ENCODE data around the gene ZNF705A.
"Not testable (repeated sequence)": the region's sequence is repeated elsewhere in the genome, so short reads cannot be mapped to it uniquely, and the experiment has no call there.

ZNF705A gene

GRCh38 chr12:8188088-8188487, 31.3 kb downstream of the ZNF705A start:
- not testable (repeated sequence) for DNase-seq

GRCh38 chr12:8197685-8198308, 41.0 kb downstream of the ZNF705A start:
- not testable (repeated sequence) for DNase-seq

GRCh38 chr12:8218711-8219382, 62.0 kb downstream of the ZNF705A start:
- DNase-seq, result not testable (repeated sequence)

- DNase-seq, result not testable (repeated sequence)
Measured at GRCh38 chr12:8221375-8221774, 64.6 kb downstream of the ZNF705A start.

GRCh38 chr12:8221844-8222243, 65.0 kb downstream of the ZNF705A start:
- DNase-seq, result not testable (repeated sequence)

GRCh38 chr12:8222303-8222702, 65.5 kb downstream of the ZNF705A start:
- DNase-seq, result not testable (repeated sequence)

GRCh38 chr12:8223646-8224045, 66.8 kb downstream of the ZNF705A start:
- DNase-seq, result not testable (repeated sequence)

GRCh38 chr12:8224782-8225181, 68.0 kb downstream of the ZNF705A start:
- not testable (repeated sequence) for DNase-seq

GRCh38 chr12:8226355-8226754, 69.5 kb downstream of the ZNF705A start:
- no peak for DNase-seq

GRCh38 chr12:8226992-8227731, 70.3 kb downstream of the ZNF705A start, which contains the start of gene FAM90A1:
TSS of gene FAM90A1 (minus strand) at chr12:8227618. CDS start at chr12:8224832, 2,786 bp downstream.
- DNase-seq, result not testable (repeated sequence)

GRCh38 chr12:8227732-8228077, 70.9 kb downstream of the ZNF705A start:
- DNase-seq, result not testable (repeated sequence)

- DNase-seq, result not testable (repeated sequence)
Measured at GRCh38 chr12:8228607-8229006, 71.8 kb downstream of the ZNF705A start.

- not testable (repeated sequence) for DNase-seq
Measured at GRCh38 chr12:8229486-8229885, 72.7 kb downstream of the ZNF705A start.
